ENCODE results near the gene RPTOR. TPM values are rescaled to one million over a fixed set of nuclear protein-coding genes. Genes with fewer than 3 reads are reported as not detected.

RPTOR gene
- total RNA-seq, 1 experiment from 2014 or later, result 30.6 TPM

- Histone ChIP-seq H3K36me3 (peaks cover 8% of the 10 kb centered on the region), H3K9me3 (no peaks in the 10 kb centered on the region), H3K4me3 (no peak overlapping the region), H3K27me3 (no peaks in the 10 kb centered on the region)
- DNase-seq, result no peak
These were observed 87.5 kb downstream of the RPTOR start for GRCh38 chr17:80632046-80632581.

GRCh38 chr17:80633207-80633606 is 88.6 kb downstream of the RPTOR start:
- Histone ChIP-seq H3K36me3 (peaks cover 6% of the 10 kb centered on the region), H3K9me3 (no peaks in the 10 kb centered on the region), H3K4me3 (no peak overlapping the region), H3K27me3 (no peaks in the 10 kb centered on the region)
- DNase-seq, result no peak

GRCh38 chr17:80633994-80634566 is 89.4 kb downstream of the RPTOR start:
- Histone ChIP-seq H3K27me3 (no peaks in the 10 kb centered on the region), H3K4me3 (no peak overlapping the region), H3K36me3 (peaks cover 6% of the 10 kb centered on the region), H3K9me3 (no peaks in the 10 kb centered on the region)
- no peak for DNase-seq

GRCh38 chr17:80636361-80637018 is 91.9 kb downstream of the RPTOR start:
- DNase-seq, result no peak
- H3K9me3 ChIP-seq, result no peaks in the 10 kb centered on the region
- peaks cover 8% of the 10 kb centered on the region for H3K36me3 ChIP-seq
- H3K4me3 ChIP-seq, result no peak overlapping the region
- H3K27me3 ChIP-seq, result no peaks in the 10 kb centered on the region

- DNase-seq, result no peak
- H3K9me3 ChIP-seq, result no peaks in the 10 kb centered on the region
- no peak overlapping the region for H3K4me3 ChIP-seq
- H3K36me3 ChIP-seq, result peaks cover 8% of the 10 kb centered on the region
- H3K27me3 ChIP-seq, result no peaks in the 10 kb centered on the region
These were observed 92.6 kb downstream of the RPTOR start for GRCh38 chr17:80637048-80637781.

GRCh38 chr17:80639658-80640057 is 95.0 kb downstream of the RPTOR start:
- no peaks in the 10 kb centered on the region for H3K9me3 ChIP-seq
- peaks cover 11% of the 10 kb centered on the region for H3K36me3 ChIP-seq
- DNase-seq, result no peak
- H3K27me3 ChIP-seq, result no peaks in the 10 kb centered on the region
- no peak overlapping the region for H3K4me3 ChIP-seq

GRCh38 chr17:80640366-80641084 is 95.9 kb downstream of the RPTOR start:
- no peak for DNase-seq
- no peaks in the 10 kb centered on the region for H3K27me3 ChIP-seq
- H3K9me3 ChIP-seq, result no peaks in the 10 kb centered on the region
- no peak overlapping the region for H3K4me3 ChIP-seq
- H3K36me3 ChIP-seq, result peaks cover 11% of the 10 kb centered on the region

GRCh38 chr17:80643326-80644099 is 98.9 kb downstream of the RPTOR start:
- Histone ChIP-seq H3K27me3 (no peaks in the 10 kb centered on the region), H3K4me3 (no peak overlapping the region), H3K36me3 (peaks cover 5% of the 10 kb centered on the region; the same call in 1 of the 2 replicates), H3K9me3 (no peaks in the 10 kb centered on the region)
- DNase-seq, result no peak

- Histone ChIP-seq H3K27me3 (no peaks in the 10 kb centered on the region), H3K9me3 (no peaks in the 10 kb centered on the region), H3K4me3 (no peak overlapping the region), H3K36me3 (peaks cover 7% of the 10 kb centered on the region)
- no peak for DNase-seq
These were observed 99.9 kb downstream of the RPTOR start for GRCh38 chr17:80644536-80644935.

GRCh38 chr17:80645706-80646325 is 101.2 kb downstream of the RPTOR start:
- Histone ChIP-seq H3K9me3 (no peaks in the 10 kb centered on the region), H3K36me3 (peaks cover 12% of the 10 kb centered on the region), H3K4me3 (no peak overlapping the region), H3K27me3 (no peaks in the 10 kb centered on the region)
- DNase-seq, result no peak

GRCh38 chr17:80646328-80646727 is 101.7 kb downstream of the RPTOR start:
- Histone ChIP-seq H3K27me3 (no peaks in the 10 kb centered on the region), H3K9me3 (no peaks in the 10 kb centered on the region), H3K36me3 (peaks cover 12% of the 10 kb centered on the region), H3K4me3 (no peak overlapping the region)
- DNase-seq, result no peak

GRCh38 chr17:80647746-80648145 is 103.1 kb downstream of the RPTOR start:
- Histone ChIP-seq H3K4me3 (no peak overlapping the region), H3K36me3 (peaks cover 14% of the 10 kb centered on the region), H3K27me3 (no peaks in the 10 kb centered on the region), H3K9me3 (0 out of 2 replicates have a peak, but pooled peaks cover 2% of the 10 kb centered on the region)
- DNase-seq, result peak; percentile 73

- no peak overlapping the region for H3K4me3 ChIP-seq
- H3K9me3 ChIP-seq, result peaks cover 2% of the 10 kb centered on the region; the same call in 1 of the 2 replicates
- H3K27me3 ChIP-seq, result no peaks in the 10 kb centered on the region
- peak; percentile 44 for DNase-seq
- H3K36me3 ChIP-seq, result peaks cover 12% of the 10 kb centered on the region
These were observed 104.6 kb downstream of the RPTOR start for GRCh38 chr17:80649200-80649644.

- peak; percentile 81 for DNase-seq
- Histone ChIP-seq H3K9me3 (peaks cover 8% of the 10 kb centered on the region), H3K4me3 (no peak overlapping the region), H3K36me3 (peaks cover 12% of the 10 kb centered on the region), H3K27me3 (no peaks in the 10 kb centered on the region)
These were observed 105.2 kb downstream of the RPTOR start for GRCh38 chr17:80649672-80650330.

GRCh38 chr17:80650331-80650672 is 105.7 kb downstream of the RPTOR start:
- no peak overlapping the region for H3K4me3 ChIP-seq

More at GRCh38 chr17:80650331-80650672, 105.7 kb downstream of the RPTOR start:
- no peak for DNase-seq
- Histone ChIP-seq H3K36me3 (peaks cover 12% of the 10 kb centered on the region), H3K9me3 (peaks cover 8% of the 10 kb centered on the region), H3K27me3 (no peaks in the 10 kb centered on the region)

Data from MG63 (cell line).